H1 (cell line): ENCODE data around the gene RAD51B. TPM values are rescaled to one million over a fixed set of nuclear protein-coding genes. Genes with fewer than 3 reads are reported as not detected.

ENCODE experiments used
- CHD2 ChIP-seq: IDR thresholded peaks from 2 replicates; pipeline ENCODE4 v1.6.1; 2012; ENCODE audit warnings: low read length, improper control_type of control experiment
- polyA plus RNA-seq, 7 experiments: library from polyadenylated mRNA; depleted of rRNA in 3 of 7; stranded (reverse) in 5 of 7; unstranded in 2 of 7; fragments of >200 nt in 5 of 7; fragments of 200-250 nt in 2 of 7; gene quantifications; 1 replicate in 5 of 7; 2 replicates in 1 of 7; 4 replicates in 1 of 7; pipeline versions ENCODE4 v1.2.1 to v1.2.3, GENCODE V29; 2011 to 2013; ENCODE audit warnings: missing spikeins in 2 of 7, mixed read lengths in 2 of 7
- total RNA-seq: library from RNA; stranded (reverse); fragmentation: NEBNext Ultra II Directional; extraction: Animal tissue kit (Norgen Biotek cat#: 25700); gene quantifications from 2 replicates; pipeline ENCODE4 v1.2.1, GENCODE V29; 2021
- TF ChIP-seq, protein P1 (sequence below): fragments of 300-600 bp; sonication (generic); IDR thresholded peaks from 2 replicates; pipeline ENCODE4 v1.7.1; 2012; ENCODE audit warnings: low read length, moderate library complexity, mild to moderate bottlenecking, inconsistent platforms; ENCODE audit not compliant: insufficient replicate concordance

RAD51B gene
- total and polyA plus RNA-seq, 2 of the 8 experiments (the other 6 are each of a cell fraction or from before 2014, with no cell fraction given), result 3.9 to 14.9 TPM

- TF ChIP-seq, protein P1, sequence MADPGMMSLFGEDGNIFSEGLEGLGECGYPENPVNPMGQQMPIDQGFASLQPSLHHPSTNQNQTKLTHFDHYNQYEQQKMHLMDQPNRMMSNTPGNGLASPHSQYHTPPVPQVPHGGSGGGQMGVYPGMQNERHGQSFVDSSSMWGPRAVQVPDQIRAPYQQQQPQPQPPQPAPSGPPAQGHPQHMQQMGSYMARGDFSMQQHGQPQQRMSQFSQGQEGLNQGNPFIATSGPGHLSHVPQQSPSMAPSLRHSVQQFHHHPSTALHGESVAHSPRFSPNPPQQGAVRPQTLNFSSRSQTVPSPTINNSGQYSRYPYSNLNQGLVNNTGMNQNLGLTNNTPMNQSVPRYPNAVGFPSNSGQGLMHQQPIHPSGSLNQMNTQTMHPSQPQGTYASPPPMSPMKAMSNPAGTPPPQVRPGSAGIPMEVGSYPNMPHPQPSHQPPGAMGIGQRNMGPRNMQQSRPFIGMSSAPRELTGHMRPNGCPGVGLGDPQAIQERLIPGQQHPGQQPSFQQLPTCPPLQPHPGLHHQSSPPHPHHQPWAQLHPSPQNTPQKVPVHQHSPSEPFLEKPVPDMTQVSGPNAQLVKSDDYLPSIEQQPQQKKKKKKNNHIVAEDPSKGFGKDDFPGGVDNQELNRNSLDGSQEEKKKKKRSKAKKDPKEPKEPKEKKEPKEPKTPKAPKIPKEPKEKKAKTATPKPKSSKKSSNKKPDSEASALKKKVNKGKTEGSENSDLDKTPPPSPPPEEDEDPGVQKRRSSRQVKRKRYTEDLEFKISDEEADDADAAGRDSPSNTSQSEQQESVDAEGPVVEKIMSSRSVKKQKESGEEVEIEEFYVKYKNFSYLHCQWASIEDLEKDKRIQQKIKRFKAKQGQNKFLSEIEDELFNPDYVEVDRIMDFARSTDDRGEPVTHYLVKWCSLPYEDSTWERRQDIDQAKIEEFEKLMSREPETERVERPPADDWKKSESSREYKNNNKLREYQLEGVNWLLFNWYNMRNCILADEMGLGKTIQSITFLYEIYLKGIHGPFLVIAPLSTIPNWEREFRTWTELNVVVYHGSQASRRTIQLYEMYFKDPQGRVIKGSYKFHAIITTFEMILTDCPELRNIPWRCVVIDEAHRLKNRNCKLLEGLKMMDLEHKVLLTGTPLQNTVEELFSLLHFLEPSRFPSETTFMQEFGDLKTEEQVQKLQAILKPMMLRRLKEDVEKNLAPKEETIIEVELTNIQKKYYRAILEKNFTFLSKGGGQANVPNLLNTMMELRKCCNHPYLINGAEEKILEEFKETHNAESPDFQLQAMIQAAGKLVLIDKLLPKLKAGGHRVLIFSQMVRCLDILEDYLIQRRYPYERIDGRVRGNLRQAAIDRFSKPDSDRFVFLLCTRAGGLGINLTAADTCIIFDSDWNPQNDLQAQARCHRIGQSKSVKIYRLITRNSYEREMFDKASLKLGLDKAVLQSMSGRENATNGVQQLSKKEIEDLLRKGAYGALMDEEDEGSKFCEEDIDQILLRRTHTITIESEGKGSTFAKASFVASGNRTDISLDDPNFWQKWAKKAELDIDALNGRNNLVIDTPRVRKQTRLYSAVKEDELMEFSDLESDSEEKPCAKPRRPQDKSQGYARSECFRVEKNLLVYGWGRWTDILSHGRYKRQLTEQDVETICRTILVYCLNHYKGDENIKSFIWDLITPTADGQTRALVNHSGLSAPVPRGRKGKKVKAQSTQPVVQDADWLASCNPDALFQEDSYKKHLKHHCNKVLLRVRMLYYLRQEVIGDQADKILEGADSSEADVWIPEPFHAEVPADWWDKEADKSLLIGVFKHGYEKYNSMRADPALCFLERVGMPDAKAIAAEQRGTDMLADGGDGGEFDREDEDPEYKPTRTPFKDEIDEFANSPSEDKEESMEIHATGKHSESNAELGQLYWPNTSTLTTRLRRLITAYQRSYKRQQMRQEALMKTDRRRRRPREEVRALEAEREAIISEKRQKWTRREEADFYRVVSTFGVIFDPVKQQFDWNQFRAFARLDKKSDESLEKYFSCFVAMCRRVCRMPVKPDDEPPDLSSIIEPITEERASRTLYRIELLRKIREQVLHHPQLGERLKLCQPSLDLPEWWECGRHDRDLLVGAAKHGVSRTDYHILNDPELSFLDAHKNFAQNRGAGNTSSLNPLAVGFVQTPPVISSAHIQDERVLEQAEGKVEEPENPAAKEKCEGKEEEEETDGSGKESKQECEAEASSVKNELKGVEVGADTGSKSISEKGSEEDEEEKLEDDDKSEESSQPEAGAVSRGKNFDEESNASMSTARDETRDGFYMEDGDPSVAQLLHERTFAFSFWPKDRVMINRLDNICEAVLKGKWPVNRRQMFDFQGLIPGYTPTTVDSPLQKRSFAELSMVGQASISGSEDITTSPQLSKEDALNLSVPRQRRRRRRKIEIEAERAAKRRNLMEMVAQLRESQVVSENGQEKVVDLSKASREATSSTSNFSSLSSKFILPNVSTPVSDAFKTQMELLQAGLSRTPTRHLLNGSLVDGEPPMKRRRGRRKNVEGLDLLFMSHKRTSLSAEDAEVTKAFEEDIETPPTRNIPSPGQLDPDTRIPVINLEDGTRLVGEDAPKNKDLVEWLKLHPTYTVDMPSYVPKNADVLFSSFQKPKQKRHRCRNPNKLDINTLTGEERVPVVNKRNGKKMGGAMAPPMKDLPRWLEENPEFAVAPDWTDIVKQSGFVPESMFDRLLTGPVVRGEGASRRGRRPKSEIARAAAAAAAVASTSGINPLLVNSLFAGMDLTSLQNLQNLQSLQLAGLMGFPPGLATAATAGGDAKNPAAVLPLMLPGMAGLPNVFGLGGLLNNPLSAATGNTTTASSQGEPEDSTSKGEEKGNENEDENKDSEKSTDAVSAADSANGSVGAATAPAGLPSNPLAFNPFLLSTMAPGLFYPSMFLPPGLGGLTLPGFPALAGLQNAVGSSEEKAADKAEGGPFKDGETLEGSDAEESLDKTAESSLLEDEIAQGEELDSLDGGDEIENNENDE, result no peak
- TF ChIP-seq CHD2, result no peak
Measured at GRCh38 chr14:67963545-67963944, 144.0 kb downstream of the RAD51B start (continued).
